SK-N-SH (cell line): Measurements from ENCODE around the gene PGM5.

Source experiments
- EP300 ChIP-seq, 2 experiments: IDR thresholded peaks; 2 replicates each; pipeline versions ENCODE4 v1.4.0 to v1.6.1; 2012; ENCODE audit warnings: borderline replicate concordance in 1 of 2, low read depth in 1 of 2, low read length in 1 of 2
- FOXM1 ChIP-seq: IDR thresholded peaks from 2 replicates; pipeline ENCODE4 v1.4.0; 2012; ENCODE audit warnings: low read depth, mild to moderate bottlenecking
- SIN3A ChIP-seq: IDR thresholded peaks from 2 replicates; pipeline ENCODE4 v1.6.1; 2012; ENCODE audit warnings: low read depth, mild to moderate bottlenecking, low read length, moderate library complexity, borderline replicate concordance
- YY1 ChIP-seq: IDR thresholded peaks from 2 replicates; pipeline ENCODE4 v1.4.0; 2012; ENCODE audit warnings: low read depth, mild to moderate bottlenecking
- TF ChIP-seq, protein P1 (sequence below): fragments of 200-600 bp; sonication (generic); IDR thresholded peaks from 2 replicates; pipeline ENCODE4 v1.6.1; 2017; ENCODE audit warnings: antibody characterized with exemption, mild to moderate bottlenecking, moderate library complexity
- TF ChIP-seq, protein P2 (sequence below): IDR thresholded peaks from 2 replicates; pipeline ENCODE4 v1.6.1; 2012; ENCODE audit warnings: mild to moderate bottlenecking, low read depth, low read length, moderate library complexity

DNA sequence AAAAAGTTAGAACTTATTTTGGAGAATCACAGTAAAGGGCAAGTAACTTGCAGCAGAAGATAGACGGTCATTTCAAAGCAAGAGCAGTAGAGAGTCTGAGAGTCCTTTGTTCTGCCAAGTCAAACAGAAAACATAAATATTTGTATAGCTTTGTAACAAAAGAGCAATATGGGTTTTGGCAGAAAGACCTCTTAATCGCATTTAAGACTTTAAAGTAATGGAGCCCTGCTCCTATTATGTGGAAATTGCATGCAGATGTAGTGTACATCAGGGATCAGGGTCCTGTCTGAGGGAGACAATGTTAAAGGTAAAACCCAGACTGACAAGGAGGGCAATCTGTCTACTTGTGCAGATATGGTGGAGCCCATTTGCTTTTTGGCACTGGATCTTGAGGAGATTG, 87.2 kb downstream of the PGM5 start:
- TF ChIP-seq, protein P1, sequence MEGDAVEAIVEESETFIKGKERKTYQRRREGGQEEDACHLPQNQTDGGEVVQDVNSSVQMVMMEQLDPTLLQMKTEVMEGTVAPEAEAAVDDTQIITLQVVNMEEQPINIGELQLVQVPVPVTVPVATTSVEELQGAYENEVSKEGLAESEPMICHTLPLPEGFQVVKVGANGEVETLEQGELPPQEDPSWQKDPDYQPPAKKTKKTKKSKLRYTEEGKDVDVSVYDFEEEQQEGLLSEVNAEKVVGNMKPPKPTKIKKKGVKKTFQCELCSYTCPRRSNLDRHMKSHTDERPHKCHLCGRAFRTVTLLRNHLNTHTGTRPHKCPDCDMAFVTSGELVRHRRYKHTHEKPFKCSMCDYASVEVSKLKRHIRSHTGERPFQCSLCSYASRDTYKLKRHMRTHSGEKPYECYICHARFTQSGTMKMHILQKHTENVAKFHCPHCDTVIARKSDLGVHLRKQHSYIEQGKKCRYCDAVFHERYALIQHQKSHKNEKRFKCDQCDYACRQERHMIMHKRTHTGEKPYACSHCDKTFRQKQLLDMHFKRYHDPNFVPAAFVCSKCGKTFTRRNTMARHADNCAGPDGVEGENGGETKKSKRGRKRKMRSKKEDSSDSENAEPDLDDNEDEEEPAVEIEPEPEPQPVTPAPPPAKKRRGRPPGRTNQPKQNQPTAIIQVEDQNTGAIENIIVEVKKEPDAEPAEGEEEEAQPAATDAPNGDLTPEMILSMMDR, result no peak
- TF ChIP-seq, protein P2, sequence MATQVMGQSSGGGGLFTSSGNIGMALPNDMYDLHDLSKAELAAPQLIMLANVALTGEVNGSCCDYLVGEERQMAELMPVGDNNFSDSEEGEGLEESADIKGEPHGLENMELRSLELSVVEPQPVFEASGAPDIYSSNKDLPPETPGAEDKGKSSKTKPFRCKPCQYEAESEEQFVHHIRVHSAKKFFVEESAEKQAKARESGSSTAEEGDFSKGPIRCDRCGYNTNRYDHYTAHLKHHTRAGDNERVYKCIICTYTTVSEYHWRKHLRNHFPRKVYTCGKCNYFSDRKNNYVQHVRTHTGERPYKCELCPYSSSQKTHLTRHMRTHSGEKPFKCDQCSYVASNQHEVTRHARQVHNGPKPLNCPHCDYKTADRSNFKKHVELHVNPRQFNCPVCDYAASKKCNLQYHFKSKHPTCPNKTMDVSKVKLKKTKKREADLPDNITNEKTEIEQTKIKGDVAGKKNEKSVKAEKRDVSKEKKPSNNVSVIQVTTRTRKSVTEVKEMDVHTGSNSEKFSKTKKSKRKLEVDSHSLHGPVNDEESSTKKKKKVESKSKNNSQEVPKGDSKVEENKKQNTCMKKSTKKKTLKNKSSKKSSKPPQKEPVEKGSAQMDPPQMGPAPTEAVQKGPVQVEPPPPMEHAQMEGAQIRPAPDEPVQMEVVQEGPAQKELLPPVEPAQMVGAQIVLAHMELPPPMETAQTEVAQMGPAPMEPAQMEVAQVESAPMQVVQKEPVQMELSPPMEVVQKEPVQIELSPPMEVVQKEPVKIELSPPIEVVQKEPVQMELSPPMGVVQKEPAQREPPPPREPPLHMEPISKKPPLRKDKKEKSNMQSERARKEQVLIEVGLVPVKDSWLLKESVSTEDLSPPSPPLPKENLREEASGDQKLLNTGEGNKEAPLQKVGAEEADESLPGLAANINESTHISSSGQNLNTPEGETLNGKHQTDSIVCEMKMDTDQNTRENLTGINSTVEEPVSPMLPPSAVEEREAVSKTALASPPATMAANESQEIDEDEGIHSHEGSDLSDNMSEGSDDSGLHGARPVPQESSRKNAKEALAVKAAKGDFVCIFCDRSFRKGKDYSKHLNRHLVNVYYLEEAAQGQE, result no peak
- TF ChIP-seq SIN3A (no peak), EP300 (IDR thresholded peaks at IDR 0.05; ENCODE audit: borderline replicate concordance in 1 of 2, low read depth in 1 of 2, low read length in 1 of 2) (no peak), FOXM1 (no peak), YY1 (no peak)
